Endometrial microvascular endothelial cells (primary cell): ENCODE measurements around the gene C12orf57. TPM values are rescaled to one million over a fixed set of nuclear protein-coding genes. Genes with fewer than 3 reads are reported as not detected.

Source experiments
- in situ Hi-C: cut with HindIII; loops from 2 replicates; pipeline ENCODE4 v1.10.0; 2017; ENCODE audit warnings: low sequenced_read_pairs, low pct_unique_long_range_greater_than_20kb; ENCODE audit errors: inconsistent ontology term
- total RNA-seq: library from RNA; depleted of rRNA; stranded (reverse); fragments of >200 nt; gene quantifications from one replicate; pipeline ENCODE4 v1.2.3, GENCODE V29; 2015; ENCODE audit errors: inconsistent ontology term

Gene C12orf57
- total RNA-seq, 1 donor from 2014 or later, result 127 TPM

- in situ Hi-C loops, result no loop called here
These were observed 8.2 kb upstream of the C12orf57 start for GRCh38 chr12:6935371-6936193.

GRCh38 chr12:6936194-6936635 lies 7.6 kb upstream of the C12orf57 start:
- in situ Hi-C loops, result no loop called here

GRCh38 chr12:6936636-6937480 lies 7.0 kb upstream of the C12orf57 start:
- in situ Hi-C loops, result no loop called here

- in situ Hi-C loops, result no loop called here
These were observed 6.1 kb upstream of the C12orf57 start for GRCh38 chr12:6937481-6938352.

- in situ Hi-C loops, result no loop called here
These were observed 5.2 kb upstream of the C12orf57 start for GRCh38 chr12:6938353-6939190.

- in situ Hi-C loops, result no loop called here
These were observed 4.7 kb upstream of the C12orf57 start for GRCh38 chr12:6939191-6939540.

GRCh38 chr12:6941267-6941666 lies 2.6 kb upstream of the C12orf57 start:
- in situ Hi-C loops, result no loop called here

- in situ Hi-C loops, result no loop called here
These were observed 2.0 kb upstream of the C12orf57 start for GRCh38 chr12:6941782-6942181.

GRCh38 chr12:6942331-6942665 lies 1.5 kb upstream of the C12orf57 start:
- in situ Hi-C loops, result no loop called here

GRCh38 chr12:6943389-6943721 lies 467 bp upstream of the C12orf57 start:
- in situ Hi-C loops, result no loop called here

- in situ Hi-C loops, result no loop called here
These were observed 762 bp downstream of the C12orf57 start for GRCh38 chr12:6944381-6945186.

GRCh38 chr12:6945613-6946012 lies 1.8 kb downstream of the C12orf57 start:
- in situ Hi-C loops, result no loop called here

GRCh38 chr12:6946033-6946919 lies 2.5 kb downstream of the C12orf57 start:
- in situ Hi-C loops, result no loop called here

- in situ Hi-C loops, result no loop called here
These were observed 3.1 kb downstream of the C12orf57 start for GRCh38 chr12:6946920-6947374.

- in situ Hi-C loops, result no loop called here
These were observed 3.8 kb downstream of the C12orf57 start for GRCh38 chr12:6947615-6948014.

GRCh38 chr12:6948873-6949594 lies 5.2 kb downstream of the C12orf57 start:
- in situ Hi-C loops, result no loop called here
